Thymus (tissue), 14 donors: ENCODE measurements around the gene IRF8. TPM values are rescaled to one million over a fixed set of nuclear protein-coding genes. Genes with fewer than 3 reads are reported as not detected.

Experiments used
- DNase-seq, 9 donors: peaks; one replicate each; pipeline ENCODE4 v3.0.0-alpha.2; 2013; ENCODE audit warnings: low spot score in 9 of 9, low read depth in 6 of 9, missing footprints in 1 of 9
- H3K27ac ChIP-seq, 2 donors: one replicate each; pipeline ENCODE4 v1.5.1; 2013; ENCODE audit warnings: control low read depth in 1 of 2, low read depth in 1 of 2, low read length in 1 of 2, mild to moderate bottlenecking in 1 of 2, moderate library complexity in 1 of 2
- H3K27me3 ChIP-seq, 2 donors: one replicate each; pipeline ENCODE4 v1.5.1; 2013; ENCODE audit warnings: low read length in 1 of 2; ENCODE audit not compliant: control insufficient read depth in 2 of 2, insufficient read depth in 1 of 2
- H3K36me3 ChIP-seq, 2 donors: one replicate each; pipeline ENCODE4 v1.5.1; 2013; ENCODE audit warnings: low read length in 1 of 2, mild to moderate bottlenecking in 1 of 2, moderate library complexity in 1 of 2; ENCODE audit not compliant: control insufficient read depth in 2 of 2, insufficient read depth in 2 of 2
- H3K4me1 ChIP-seq, 2 donors: one replicate each; pipeline ENCODE4 v1.5.1; 2013; ENCODE audit warnings: low read length in 2 of 2; ENCODE audit not compliant: control insufficient read depth in 2 of 2, insufficient read depth in 2 of 2
- H3K4me3 ChIP-seq, 2 donors: one replicate each; pipeline ENCODE4 v1.5.1; 2013; ENCODE audit warnings: low read length in 2 of 2, control low read depth in 1 of 2, mild to moderate bottlenecking in 1 of 2
- H3K9me3 ChIP-seq, 2 donors: one replicate each; pipeline ENCODE4 v1.5.1; 2013; ENCODE audit warnings: low read length in 1 of 2, mild to moderate bottlenecking in 1 of 2; ENCODE audit not compliant: control insufficient read depth in 2 of 2, insufficient read depth in 1 of 2
- WGBS: extraction: QIAGEN DNeasy Blood & Tissue Kit; methylation state at CpG from one replicate; pipeline ENCODE4 v1.1.7; 2013; 5-methylcytosine and 5-hydroxymethylcytosine counted together
- long read RNA-seq, 10 donors: transcript quantifications; one replicate each; lab custom pipeline, GENCODE V29; 2026
- polyA plus RNA-seq: library from polyadenylated mRNA; stranded (reverse); fragments of 200-250 nt; gene quantifications from one replicate; pipeline ENCODE4 v1.2.3, GENCODE V29; 2013
- total RNA-seq: library from RNA; stranded (reverse); fragments of 120-200 nt; gene quantifications from one replicate; pipeline ENCODE4 v1.2.4, GENCODE V29; 2013
- donor health status: healthy.

IRF8 gene
- total RNA-seq, result 119 TPM
- polyA plus RNA-seq, result 38.8 TPM
- long read RNA-seq, donor 1, partial matches to known transcripts, result 0 of 1 reads
- long read RNA-seq, donor 1, other reads (novel, unspliced or antisense), result 0 of 1 reads
- long read RNA-seq, donor 2, result 0 reads
- long read RNA-seq, donor 3, transcript IRF8-201 (9 exons, 3,030 nt), result major isoform, 26 of 63 reads
- long read RNA-seq, donor 3, partial matches to known transcripts, result 29 of 63 reads
- long read RNA-seq, donor 3, other reads (novel, unspliced or antisense), result 6 of 63 reads
- long read RNA-seq, donor 4, transcript IRF8-201 (9 exons, 3,030 nt), result major isoform, 20 of 38 reads
- long read RNA-seq, donor 4, partial matches to known transcripts, result 13 of 38 reads
- long read RNA-seq, donor 4, other reads (novel, unspliced or antisense), result 0 of 38 reads
- long read RNA-seq, donor 5, transcript IRF8-201 (9 exons, 3,030 nt), result major isoform, 54 of 126 reads
- long read RNA-seq, donor 5, transcript IRF8-211 (2 exons, 553 nt), result minor isoform, 6 of 126 reads
- long read RNA-seq, donor 5, partial matches to known transcripts, result 60 of 126 reads
- long read RNA-seq, donor 5, other reads (novel, unspliced or antisense), result 5 of 126 reads
- long read RNA-seq, donor 6, transcript IRF8-201 (9 exons, 3,030 nt), result major isoform, 21 of 39 reads
- long read RNA-seq, donor 6, partial matches to known transcripts, result 15 of 39 reads
- long read RNA-seq, donor 6, other reads (novel, unspliced or antisense), result 0 of 39 reads
- long read RNA-seq, donor 7, transcript IRF8-201 (9 exons, 3,030 nt), result major isoform, 16 of 35 reads
- long read RNA-seq, donor 7, partial matches to known transcripts, result 17 of 35 reads
- long read RNA-seq, donor 7, other reads (novel, unspliced or antisense), result 0 of 35 reads
- long read RNA-seq, donor 8, transcript IRF8-201 (9 exons, 3,030 nt), result major isoform, 11 of 16 reads
- long read RNA-seq, donor 8, partial matches to known transcripts, result 5 of 16 reads
- long read RNA-seq, donor 8, other reads (novel, unspliced or antisense), result 0 of 16 reads
- long read RNA-seq, donor 9, transcript IRF8-201 (9 exons, 3,030 nt), result major isoform, 18 of 20 reads
- long read RNA-seq, donor 9, partial matches to known transcripts, result 0 of 20 reads
- long read RNA-seq, donor 9, other reads (novel, unspliced or antisense), result 0 of 20 reads
- long read RNA-seq, donor 10, transcript IRF8-201 (9 exons, 3,030 nt), result major isoform, 17 of 53 reads
- long read RNA-seq, donor 10, partial matches to known transcripts, result 30 of 53 reads
- long read RNA-seq, donor 10, other reads (novel, unspliced or antisense), result 6 of 53 reads

DNA sequence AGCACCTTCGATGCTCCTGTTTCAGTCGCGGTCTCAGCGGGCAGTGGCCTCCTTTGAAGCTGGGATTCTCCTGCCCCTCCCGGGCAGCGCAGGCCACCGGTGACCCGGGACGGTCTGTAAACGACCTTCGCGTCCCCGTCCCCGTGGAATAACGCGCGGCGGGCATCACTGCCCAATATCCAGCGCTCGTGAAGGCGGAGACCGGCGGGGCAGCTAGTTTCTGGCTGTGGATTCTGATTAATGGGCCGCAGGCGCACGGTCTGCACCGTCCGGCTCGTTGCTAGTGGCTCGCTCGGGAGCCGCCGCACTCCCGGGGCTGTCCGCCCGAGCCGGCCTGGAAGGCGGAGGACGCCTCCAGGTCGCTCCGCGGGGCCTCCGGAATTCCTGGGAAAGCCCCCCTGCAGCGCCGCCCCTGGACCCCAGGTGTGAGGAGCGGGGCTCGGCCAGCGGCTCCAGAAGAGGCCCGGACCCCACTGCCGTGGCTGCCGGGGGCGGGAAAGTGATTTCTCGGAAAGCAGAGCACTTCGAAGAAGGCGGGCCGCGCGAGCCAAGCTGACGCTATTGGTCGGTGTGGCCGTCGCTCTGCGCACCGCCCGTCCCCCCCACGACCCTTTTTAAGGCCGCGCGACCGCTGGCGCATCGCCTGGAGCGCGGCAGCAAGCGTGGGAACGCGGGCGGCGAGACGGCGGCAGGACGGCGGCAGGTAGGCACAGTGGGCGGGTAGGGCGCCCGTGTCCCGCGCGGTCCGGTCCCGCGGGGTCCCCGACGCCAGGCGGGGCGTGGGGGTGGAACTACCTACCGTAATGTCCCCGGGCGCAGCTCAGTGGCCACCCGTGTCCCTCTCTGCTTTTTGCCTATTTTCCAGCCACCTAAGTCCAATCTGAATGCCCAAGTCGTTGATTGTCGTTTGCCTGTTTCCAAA, at the start of gene IRF8:
Gene IRF8, plus strand, starts transcription at position 642 of the 922 bp plus-strand sequence. CDS start 3,854 bp downstream, outside the sequence.
- Histone ChIP-seq H3K27ac (peak within 1 kb of the TSS in 1 of 2 donors; percentile 61), H3K4me1 (peaks cover 14 to 38% of the 10 kb centered on the region in 2 donors), H3K36me3 (peaks cover 0 to 2% of the 10 kb centered on the region in 2 donors), H3K9me3 (no peaks in the 10 kb centered on the region), H3K4me3 (peak within 1 kb of the TSS; percentile 35 to 53), H3K27me3 (peaks cover 22 to 62% of the 10 kb centered on the region in 2 donors)
- 2% methylated on average over 102 of the region's 102 CpGs for WGBS
- DNase-seq, result peak in 4 of 9 donors; percentile 39 to 67 (median 52)

DNA sequence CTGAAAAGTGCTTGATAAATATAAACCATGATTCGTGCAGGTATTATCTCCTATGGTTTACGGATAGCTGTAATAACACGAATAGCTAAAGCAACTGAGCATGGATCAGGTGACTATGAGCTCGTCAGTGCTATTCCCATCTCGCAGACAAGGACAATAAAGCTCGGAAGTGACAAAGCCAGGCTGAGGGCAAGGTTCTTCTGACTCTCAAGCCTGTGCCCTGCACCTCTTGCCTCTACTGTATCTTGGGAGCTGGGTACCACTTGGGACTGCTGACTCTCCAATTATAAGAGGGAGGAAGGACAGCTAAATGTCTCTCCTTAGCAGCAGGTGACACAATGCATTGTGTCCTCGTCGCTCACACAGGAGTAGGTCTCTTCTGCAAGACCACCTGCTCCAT, 49.6 kb upstream of the IRF8 start:
- Histone ChIP-seq H3K4me1 (peaks cover 3 to 14% of the 10 kb centered on the region in 2 donors), H3K27me3 (peaks cover 0 to 2% of the 10 kb centered on the region in 2 donors), H3K9me3 (no peaks in the 10 kb centered on the region), H3K27ac (no peak overlapping the region), H3K36me3 (no peaks in the 10 kb centered on the region), H3K4me3 (no peak overlapping the region)
- WGBS, result 91% methylated on average over 8 of the region's 8 CpGs
- DNase-seq, result no peak

DNA sequence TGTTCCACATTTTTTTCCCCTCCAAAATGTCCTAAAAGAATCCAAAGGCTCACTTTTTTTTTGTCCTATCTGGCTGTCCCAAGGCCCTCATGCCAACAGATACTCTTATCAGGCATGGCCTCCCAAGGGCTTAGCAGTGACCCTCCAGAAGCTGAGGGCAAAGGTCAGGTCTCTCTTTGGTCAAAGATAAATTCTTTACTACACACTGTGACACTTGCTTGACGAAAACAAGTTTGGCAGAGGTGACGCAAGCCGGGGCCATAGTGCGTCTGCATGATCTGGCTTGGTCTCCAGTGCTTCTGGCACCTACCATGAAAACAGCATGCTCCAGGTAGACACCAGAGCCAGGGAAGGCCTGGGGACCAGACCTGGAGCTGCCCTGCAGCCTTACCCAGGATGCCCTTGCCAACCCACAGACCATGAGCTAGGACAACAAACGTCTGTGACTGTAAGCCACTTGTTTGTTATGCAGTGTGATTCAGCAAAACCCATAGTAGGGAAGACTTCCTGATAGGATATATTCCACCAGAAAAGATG, 48.5 kb upstream of the IRF8 start:
- WGBS, result 88% methylated on average over 5 of the region's 5 CpGs
- H3K36me3 ChIP-seq, result no peaks in the 10 kb centered on the region
- no peaks in the 10 kb centered on the region for H3K9me3 ChIP-seq
- H3K27me3 ChIP-seq, result peaks cover 0 to 2% of the 10 kb centered on the region in 2 donors
- no peak overlapping the region for H3K27ac ChIP-seq
- no peak overlapping the region for H3K4me3 ChIP-seq
- H3K4me1 ChIP-seq, result peaks cover 0 to 5% of the 10 kb centered on the region in 2 donors
- no peak for DNase-seq

GRCh38 chr16:85851034-85851785, 47.8 kb upstream of the IRF8 start:
- no peak for DNase-seq
- H3K36me3 ChIP-seq, result no peaks in the 10 kb centered on the region
- peaks cover 0 to 2% of the 10 kb centered on the region in 2 donors for H3K27me3 ChIP-seq
- H3K27ac ChIP-seq, result no peak overlapping the region
- no peaks in the 10 kb centered on the region for H3K9me3 ChIP-seq
- 89% methylated on average over 15 of the region's 15 CpGs for WGBS
- no peak overlapping the region for H3K4me3 ChIP-seq
- peaks cover 0 to 5% of the 10 kb centered on the region in 2 donors for H3K4me1 ChIP-seq

GRCh38 chr16:85853547-85854545, 45.1 kb upstream of the IRF8 start:
- no peak for DNase-seq
- Histone ChIP-seq H3K4me1 (no peaks in the 10 kb centered on the region), H3K4me3 (no peak overlapping the region), H3K27ac (no peak overlapping the region), H3K27me3 (peaks cover 0 to 2% of the 10 kb centered on the region in 2 donors), H3K9me3 (no peaks in the 10 kb centered on the region), H3K36me3 (no peaks in the 10 kb centered on the region)
- WGBS, result 68% methylated on average over 16 of the region's 16 CpGs

- H3K27me3 ChIP-seq, result no peaks in the 10 kb centered on the region
- no peaks in the 10 kb centered on the region for H3K36me3 ChIP-seq
- WGBS, result 90% methylated on average over 1 of the region's 1 CpG
- DNase-seq, result no peak
- H3K4me1 ChIP-seq, result peaks cover 0 to 1% of the 10 kb centered on the region in 2 donors
- no peaks in the 10 kb centered on the region for H3K9me3 ChIP-seq
- no peak overlapping the region for H3K27ac ChIP-seq
- no peak overlapping the region for H3K4me3 ChIP-seq
Measured at GRCh38 chr16:85854935-85855334, 44.0 kb upstream of the IRF8 start.

DNA sequence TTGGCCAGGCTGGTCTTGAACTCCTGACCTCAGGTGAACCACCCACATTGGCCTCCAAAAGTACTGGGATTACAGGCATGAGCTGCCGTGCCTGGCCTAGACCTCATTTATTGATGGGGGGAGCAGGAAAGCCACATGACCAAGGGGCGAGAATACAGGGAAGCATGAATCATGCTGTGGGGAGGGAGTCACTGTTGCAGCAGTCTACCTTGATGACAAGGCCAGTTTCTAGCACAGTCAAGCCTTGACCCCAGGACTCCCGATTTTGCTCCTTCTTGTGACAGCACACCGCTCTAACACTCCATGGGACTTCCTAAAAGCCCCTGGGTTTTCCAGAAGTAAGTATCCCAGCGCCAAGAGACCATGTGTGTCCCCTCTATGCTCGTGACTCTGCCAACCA, 42.9 kb upstream of the IRF8 start:
- no peak overlapping the region for H3K27ac ChIP-seq
- WGBS, result 89% methylated on average over 6 of the region's 6 CpGs

More for the DNA sequence above, 42.9 kb upstream of the IRF8 start:
- no peaks in the 10 kb centered on the region for H3K27me3 ChIP-seq
- no peak for DNase-seq
- no peaks in the 10 kb centered on the region for H3K9me3 ChIP-seq
- peaks cover 0 to 7% of the 10 kb centered on the region in 2 donors for H3K4me1 ChIP-seq
- no peaks in the 10 kb centered on the region for H3K36me3 ChIP-seq
- no peak overlapping the region for H3K4me3 ChIP-seq
